Measurements from ENCODE around the gene ELOA. TPM values are rescaled to one million over a fixed set of nuclear protein-coding genes. Genes with fewer than 3 reads are reported as not detected.

The ELOA gene
- total RNA-seq, 1 donor from 2014 or later: 40.6 TPM

GRCh38 chr1:23788695-23789094 lies 45.4 kb downstream of the ELOA start:
- H3K36me3 Mint-ChIP-seq (ENCODE audit: unreplicated experiment): no peaks in the 10 kb centered on the region

GRCh38 chr1:23790696-23791515 lies 47.6 kb downstream of the ELOA start, which contains the start of gene LYPLA2:
TSS of gene LYPLA2 (plus strand) at chr1:23791145. CDS start at chr1:23792683, 1,538 bp downstream.
- Mint-ChIP-seq H3K36me3 (ENCODE audit: unreplicated experiment) (no peaks in the 10 kb centered on the region), H3K9me3 (ENCODE audit: unreplicated experiment) (peaks cover 6% of the 10 kb centered on the region), H3K27me3 (ENCODE audit: unreplicated experiment) (peaks cover 5% of the 10 kb centered on the region), H3K27ac (ENCODE audit: unreplicated experiment) (peak within 1 kb of the TSS; percentile 77), H3K4me1 (ENCODE audit: low read depth, unreplicated experiment) (no peaks in the 10 kb centered on the region), H3K4me3 (ENCODE audit: unreplicated experiment) (peak within 1 kb of the TSS; percentile 98)
- DNase-seq: peak; percentile 96
- TF ChIP-seq, protein P1, sequence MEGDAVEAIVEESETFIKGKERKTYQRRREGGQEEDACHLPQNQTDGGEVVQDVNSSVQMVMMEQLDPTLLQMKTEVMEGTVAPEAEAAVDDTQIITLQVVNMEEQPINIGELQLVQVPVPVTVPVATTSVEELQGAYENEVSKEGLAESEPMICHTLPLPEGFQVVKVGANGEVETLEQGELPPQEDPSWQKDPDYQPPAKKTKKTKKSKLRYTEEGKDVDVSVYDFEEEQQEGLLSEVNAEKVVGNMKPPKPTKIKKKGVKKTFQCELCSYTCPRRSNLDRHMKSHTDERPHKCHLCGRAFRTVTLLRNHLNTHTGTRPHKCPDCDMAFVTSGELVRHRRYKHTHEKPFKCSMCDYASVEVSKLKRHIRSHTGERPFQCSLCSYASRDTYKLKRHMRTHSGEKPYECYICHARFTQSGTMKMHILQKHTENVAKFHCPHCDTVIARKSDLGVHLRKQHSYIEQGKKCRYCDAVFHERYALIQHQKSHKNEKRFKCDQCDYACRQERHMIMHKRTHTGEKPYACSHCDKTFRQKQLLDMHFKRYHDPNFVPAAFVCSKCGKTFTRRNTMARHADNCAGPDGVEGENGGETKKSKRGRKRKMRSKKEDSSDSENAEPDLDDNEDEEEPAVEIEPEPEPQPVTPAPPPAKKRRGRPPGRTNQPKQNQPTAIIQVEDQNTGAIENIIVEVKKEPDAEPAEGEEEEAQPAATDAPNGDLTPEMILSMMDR (IDR thresholded peaks at IDR 0.05; ENCODE audit: partially characterized antibody, unreplicated experiment): no peak

More at GRCh38 chr1:23788695-23789094, 45.4 kb downstream of the ELOA start:
- no peak overlapping the region for H3K4me3 Mint-ChIP-seq (ENCODE audit: unreplicated experiment)
- DNase-seq: no peak
- H3K9me3 Mint-ChIP-seq (ENCODE audit: unreplicated experiment): peaks cover 4% of the 10 kb centered on the region
- no peaks in the 10 kb centered on the region for H3K4me1 Mint-ChIP-seq (ENCODE audit: low read depth, unreplicated experiment)
- TF ChIP-seq, protein P1 (IDR thresholded peaks at IDR 0.05; ENCODE audit: partially characterized antibody, unreplicated experiment): no peak
- peaks cover 4% of the 10 kb centered on the region for H3K27me3 Mint-ChIP-seq (ENCODE audit: unreplicated experiment)
- H3K27ac Mint-ChIP-seq (ENCODE audit: unreplicated experiment): no peak overlapping the region

DNA sequence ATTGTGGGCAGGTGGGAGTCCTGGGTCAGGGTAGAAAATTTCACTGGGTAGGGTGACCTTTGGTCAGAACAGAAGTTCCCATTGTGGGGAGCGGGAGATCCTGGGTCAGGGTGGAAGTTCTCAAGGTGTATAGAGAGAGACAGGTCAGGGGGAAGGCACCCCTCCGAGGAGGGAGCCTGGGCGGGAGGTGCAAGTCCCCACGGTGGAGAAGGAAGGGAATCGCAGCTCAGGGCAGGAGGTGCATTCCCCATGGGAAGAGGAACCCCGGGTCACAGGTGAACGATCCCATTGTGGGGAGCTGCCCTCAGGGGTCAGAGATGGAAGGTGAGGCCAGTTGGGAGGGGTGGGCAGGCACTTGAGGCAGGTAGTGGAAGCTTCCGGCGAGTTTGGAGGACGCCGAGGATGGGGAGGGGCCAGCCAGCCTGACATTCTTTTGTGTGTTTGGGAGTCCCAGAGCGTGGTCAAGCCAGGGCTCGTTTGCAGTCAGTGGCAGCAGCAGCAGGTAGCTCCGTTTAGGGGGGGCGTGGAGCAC lies 48.3 kb downstream of the ELOA start:
- Mint-ChIP-seq H3K27ac (ENCODE audit: unreplicated experiment) (peak overlapping the region; percentile 77), H3K36me3 (ENCODE audit: unreplicated experiment) (no peaks in the 10 kb centered on the region), H3K4me1 (ENCODE audit: low read depth, unreplicated experiment) (no peaks in the 10 kb centered on the region), H3K4me3 (ENCODE audit: unreplicated experiment) (peak overlapping the region; percentile 98), H3K9me3 (ENCODE audit: unreplicated experiment) (peaks cover 6% of the 10 kb centered on the region), H3K27me3 (ENCODE audit: unreplicated experiment) (peaks cover 5% of the 10 kb centered on the region)
- TF ChIP-seq, protein P1 (IDR thresholded peaks at IDR 0.05; ENCODE audit: partially characterized antibody, unreplicated experiment): no peak
- DNase-seq: peak; percentile 42

DNA sequence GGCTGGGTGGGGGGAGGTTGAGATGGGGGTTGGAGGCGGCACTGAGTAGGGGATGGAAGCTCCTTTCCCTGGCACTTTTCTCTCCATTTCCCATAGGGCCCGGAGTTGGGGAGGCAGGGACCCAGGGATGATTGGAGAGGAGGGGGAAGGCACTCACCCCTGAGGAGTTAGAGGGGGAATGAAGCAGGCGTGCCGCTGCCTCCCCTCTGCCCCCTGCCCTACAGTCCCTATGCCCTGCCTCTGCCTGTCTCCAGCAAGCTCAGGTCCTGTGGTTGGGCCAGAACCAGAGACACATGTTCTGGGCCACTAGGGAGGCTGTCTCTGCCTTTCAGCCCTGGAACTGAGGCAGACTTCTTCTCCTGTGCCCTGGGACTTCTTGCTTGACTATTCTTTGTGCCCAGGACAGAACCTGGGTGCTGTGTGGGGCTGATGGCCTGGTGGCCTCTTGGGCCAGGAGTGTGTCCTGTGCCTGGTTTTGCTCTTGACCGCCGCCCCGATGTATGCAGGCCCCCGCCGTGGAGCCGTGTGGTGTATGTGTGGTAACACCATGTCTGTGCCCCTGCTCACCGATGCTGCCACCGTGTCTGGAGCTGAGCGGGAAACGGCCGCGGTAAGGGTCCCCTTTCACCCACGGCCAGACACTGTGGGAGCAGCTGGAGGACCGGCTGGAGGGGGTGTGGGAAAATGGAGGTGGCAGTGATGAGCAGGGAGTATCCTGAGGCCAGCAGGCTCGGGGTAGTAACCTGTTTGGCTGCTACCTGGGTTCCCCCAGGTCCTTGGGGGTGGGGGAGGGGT lies 49.1 kb downstream of the ELOA start:
- Mint-ChIP-seq H3K4me3 (ENCODE audit: unreplicated experiment) (peak overlapping the region; percentile 98), H3K27ac (ENCODE audit: unreplicated experiment) (no peak overlapping the region), H3K4me1 (ENCODE audit: low read depth, unreplicated experiment) (no peaks in the 10 kb centered on the region), H3K36me3 (ENCODE audit: unreplicated experiment) (no peaks in the 10 kb centered on the region), H3K27me3 (ENCODE audit: unreplicated experiment) (peaks cover 5% of the 10 kb centered on the region), H3K9me3 (ENCODE audit: unreplicated experiment) (peaks cover 6% of the 10 kb centered on the region)
- DNase-seq: no peak
- TF ChIP-seq, protein P1 (IDR thresholded peaks at IDR 0.05; ENCODE audit: partially characterized antibody, unreplicated experiment): no peak

All from glutamatergic neuron (in vitro differentiated cells).